ENCODE results near the gene SLC2A13.

- TF ChIP-seq, protein P1, sequence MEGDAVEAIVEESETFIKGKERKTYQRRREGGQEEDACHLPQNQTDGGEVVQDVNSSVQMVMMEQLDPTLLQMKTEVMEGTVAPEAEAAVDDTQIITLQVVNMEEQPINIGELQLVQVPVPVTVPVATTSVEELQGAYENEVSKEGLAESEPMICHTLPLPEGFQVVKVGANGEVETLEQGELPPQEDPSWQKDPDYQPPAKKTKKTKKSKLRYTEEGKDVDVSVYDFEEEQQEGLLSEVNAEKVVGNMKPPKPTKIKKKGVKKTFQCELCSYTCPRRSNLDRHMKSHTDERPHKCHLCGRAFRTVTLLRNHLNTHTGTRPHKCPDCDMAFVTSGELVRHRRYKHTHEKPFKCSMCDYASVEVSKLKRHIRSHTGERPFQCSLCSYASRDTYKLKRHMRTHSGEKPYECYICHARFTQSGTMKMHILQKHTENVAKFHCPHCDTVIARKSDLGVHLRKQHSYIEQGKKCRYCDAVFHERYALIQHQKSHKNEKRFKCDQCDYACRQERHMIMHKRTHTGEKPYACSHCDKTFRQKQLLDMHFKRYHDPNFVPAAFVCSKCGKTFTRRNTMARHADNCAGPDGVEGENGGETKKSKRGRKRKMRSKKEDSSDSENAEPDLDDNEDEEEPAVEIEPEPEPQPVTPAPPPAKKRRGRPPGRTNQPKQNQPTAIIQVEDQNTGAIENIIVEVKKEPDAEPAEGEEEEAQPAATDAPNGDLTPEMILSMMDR (IDR thresholded peaks at IDR 0.05): no peak
- TF ChIP-seq POLR2A (IDR thresholded peaks at IDR 0.05): peak in 1 of 3 donors; percentile 29
Observed at GRCh38 chr12:40099423-40099853, 6.4 kb downstream of the SLC2A13 start.

All from body of pancreas (tissue), 4 donors.